Epithelial cell of proximal tubule (primary cell): ENCODE measurements around the gene OXNAD1. TPM values are rescaled to one million over a fixed set of nuclear protein-coding genes. Genes with fewer than 3 reads are reported as not detected.
"Not testable (repeated sequence)": the region's sequence is repeated elsewhere in the genome, so short reads cannot be mapped to it uniquely, and the experiment has no call there.

Experiments used
- DNase-seq: peaks from one replicate; pipeline ENCODE4 v3.0.0-alpha.2; 2011; ENCODE audit warnings: low read depth
- H3K4me3 ChIP-seq: 2 replicates; pipeline ENCODE4 v1.5.1; 2011; ENCODE audit warnings: low read depth, mild to moderate bottlenecking, low read length
- CTCF ChIP-seq: conservative IDR thresholded peaks from 2 replicates; pipeline ENCODE4 v1.5.1; 2012; ENCODE audit warnings: low read depth, mild to moderate bottlenecking, low read length
- total RNA-seq: library from RNA; depleted of rRNA; stranded (reverse); fragments of >200 nt; gene quantifications from 2 replicates; pipeline ENCODE4 v1.2.3, GENCODE V29; 2015

The OXNAD1 gene
- total RNA-seq, 1 donor from 2014 or later = 14.2 TPM

GRCh38 chr3:16305111-16305541, 40.1 kb downstream of the OXNAD1 start:
- no peak for DNase-seq
- TF ChIP-seq CTCF = no peak
- H3K4me3 ChIP-seq = no peak overlapping the region

DNA sequence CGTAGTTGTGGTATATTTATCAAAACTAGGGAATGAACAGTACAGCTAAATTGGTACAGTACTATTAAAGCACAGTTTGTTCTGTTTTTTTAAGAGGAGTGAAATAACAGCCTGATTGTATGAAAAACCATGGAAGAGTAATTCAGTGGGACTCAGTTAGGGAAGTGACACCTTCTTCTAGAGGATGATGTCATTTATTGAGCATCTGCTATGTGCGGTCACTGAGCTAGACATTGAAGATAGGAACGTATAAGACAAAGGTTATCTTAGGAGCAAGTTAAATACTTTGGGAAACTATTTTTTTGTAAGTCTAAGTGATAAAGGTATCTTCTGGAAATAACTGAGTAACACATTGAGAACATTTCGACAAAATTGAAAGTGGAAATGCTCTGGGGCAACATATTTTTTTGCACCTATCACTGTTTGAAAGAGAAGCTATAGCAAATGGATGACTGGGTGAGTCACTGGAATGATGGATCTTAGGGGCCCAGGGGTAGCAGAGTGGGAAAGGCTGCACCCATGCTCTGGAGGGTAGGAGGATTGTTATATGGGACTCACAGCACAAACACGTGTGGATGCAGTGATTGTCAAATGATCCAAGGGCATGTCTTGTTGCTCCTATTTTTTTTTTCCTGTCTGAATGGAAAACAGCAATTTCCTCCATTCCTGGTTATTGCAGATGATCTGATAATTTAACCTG, 43.0 kb downstream of the OXNAD1 start:
- TF ChIP-seq CTCF = no peak
- no peak for DNase-seq
- H3K4me3 ChIP-seq = no peak overlapping the region

GRCh38 chr3:16308727-16309126, 43.7 kb downstream of the OXNAD1 start:
- no peak for TF ChIP-seq CTCF
- no peak overlapping the region for H3K4me3 ChIP-seq
- DNase-seq = no peak

- TF ChIP-seq CTCF = no peak
- no peak for DNase-seq
- H3K4me3 ChIP-seq = no peak overlapping the region
Observed at GRCh38 chr3:16309558-16309957, 44.5 kb downstream of the OXNAD1 start.

DNA sequence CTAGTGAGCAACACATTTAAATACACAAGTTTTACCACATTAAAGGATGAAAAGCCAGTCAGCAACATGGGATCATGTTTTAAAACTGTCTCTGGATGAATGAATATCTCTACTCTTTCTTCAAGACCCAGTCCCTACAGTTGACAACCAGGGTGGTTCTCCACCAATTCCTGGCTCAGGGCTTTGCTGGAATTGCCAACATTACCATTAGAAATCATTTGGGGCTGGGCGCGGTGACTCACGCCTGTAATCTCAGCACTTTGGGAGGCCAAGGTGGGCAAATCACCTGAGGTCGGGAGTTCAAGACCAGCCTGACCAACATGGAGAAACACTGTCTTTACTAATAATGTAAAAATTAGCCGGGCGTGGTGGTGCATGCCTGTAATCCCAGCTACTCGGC, 45.5 kb downstream of the OXNAD1 start:
- H3K4me3 ChIP-seq, DNase-seq: not testable (repeated sequence)

GRCh38 chr3:16311960-16312451, 47.0 kb downstream of the OXNAD1 start:
- TF ChIP-seq CTCF = no peak
- no peak for DNase-seq
- no peak overlapping the region for H3K4me3 ChIP-seq

DNA sequence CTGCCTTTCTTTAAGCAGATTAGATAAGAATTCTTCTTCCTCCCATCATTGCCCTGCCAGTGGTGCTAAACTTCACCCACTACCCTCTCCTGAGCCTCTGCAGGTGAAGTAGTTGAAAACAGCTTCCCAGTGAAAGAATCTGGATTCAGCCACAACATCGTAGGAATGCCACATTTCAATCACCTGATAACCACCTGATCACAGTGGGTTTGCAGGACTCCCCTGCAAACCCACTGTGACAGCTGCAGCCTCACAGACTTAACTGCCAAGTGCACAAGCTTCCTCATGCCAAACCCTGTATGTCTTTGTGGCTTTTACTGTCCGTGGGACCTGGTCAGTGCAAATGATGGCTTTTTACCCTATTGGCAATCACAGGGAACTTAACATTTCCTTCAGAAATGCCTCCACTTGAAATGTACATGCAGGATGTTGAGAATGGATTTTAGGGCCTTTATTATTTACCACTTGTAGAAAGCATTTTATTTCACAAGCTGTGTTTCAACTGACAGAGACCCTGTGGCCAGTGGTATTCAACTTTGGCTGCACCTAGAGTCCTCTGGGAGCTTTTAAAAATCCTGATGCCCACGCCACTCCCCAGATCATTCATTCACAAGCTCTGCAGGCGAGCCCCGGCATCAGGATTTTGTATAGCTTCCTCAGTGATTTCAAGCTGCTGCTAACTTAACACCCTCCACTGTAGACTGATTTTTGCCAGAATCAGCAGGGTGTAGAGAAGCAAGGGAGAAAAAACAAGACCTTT, 49.1 kb downstream of the OXNAD1 start:
- TF ChIP-seq CTCF = no peak
- no peak overlapping the region for H3K4me3 ChIP-seq
- no peak for DNase-seq
